ENCODE data around the gene MCOLN1. TPM values are rescaled to one million over a fixed set of nuclear protein-coding genes. Genes with fewer than 3 reads are reported as not detected.

MCOLN1 gene
- total and polyA plus RNA-seq, 3 experiments from 2014 or later = 11.6 to 19.6 (median 19.4) TPM

- no peaks in the 10 kb centered on the region for H3K27me3 ChIP-seq (ENCODE audit: insufficient read depth, low read length, poor library complexity, severe bottlenecking)
- H3K9me3 ChIP-seq (ENCODE audit: low read length) = no peaks in the 10 kb centered on the region
- POLR2A ChIA-PET = no interaction called here
- peaks cover 0 to 49% (median 6%) of the 10 kb centered on the region in 3 donors for H3K36me3 Mint-ChIP-seq
- no peak overlapping the region for H3K4me3 Mint-ChIP-seq
- CTCF ChIA-PET = no interaction called here
- H3K4me1 Mint-ChIP-seq = peaks cover 4 to 9% (median 7%) of the 10 kb centered on the region in 3 donors
- H3K36me3 ChIP-seq (ENCODE audit: insufficient read depth, low read length) = peaks cover 17% of the 10 kb centered on the region
- no peaks in the 10 kb centered on the region for H3K4me1 ChIP-seq (ENCODE audit: insufficient read depth, low read length)
- H3K9me3 Mint-ChIP-seq = no peaks in the 10 kb centered on the region
- peaks cover 0 to 3% of the 10 kb centered on the region in 2 donors for H3K27me3 Mint-ChIP-seq
- H3K27ac ChIP-seq (ENCODE audit: low read depth, low read length) = no peak overlapping the region
- no peak for DNase-seq
- no peak overlapping the region for H3K4me3 ChIP-seq (ENCODE audit: low read length)
- H3K27ac Mint-ChIP-seq = peak overlapping the region in 1 of 8 donors; percentile 62
Observed at GRCh38 chr19:7544626-7545025, 22.2 kb downstream of the MCOLN1 start.

DNA sequence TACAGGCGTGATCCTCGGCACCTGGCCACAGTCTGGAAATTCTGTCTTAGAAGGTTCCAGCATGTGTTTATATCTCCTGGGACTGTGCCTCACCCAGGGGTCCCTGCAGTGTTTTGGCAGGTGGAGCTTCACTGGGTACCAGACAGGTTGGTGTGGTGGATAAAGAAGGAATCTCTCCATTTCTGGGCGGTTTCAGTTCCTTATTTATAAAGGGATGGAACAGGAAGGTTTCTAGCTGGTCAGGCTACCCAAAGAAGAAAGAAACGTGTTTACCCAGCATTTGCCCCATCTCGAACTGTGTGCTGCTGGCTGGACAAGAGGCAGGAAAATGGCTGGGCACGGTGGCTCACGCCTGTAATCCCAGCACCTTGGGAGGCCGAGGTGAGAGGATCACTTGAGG is 22.9 kb downstream of the MCOLN1 start:
- Histone ChIP-seq H3K4me3 (ENCODE audit: low read length) (no peak overlapping the region), H3K27me3 (ENCODE audit: insufficient read depth, low read length, poor library complexity, severe bottlenecking) (no peaks in the 10 kb centered on the region), H3K4me1 (ENCODE audit: insufficient read depth, low read length) (no peaks in the 10 kb centered on the region), H3K9me3 (ENCODE audit: low read length) (no peaks in the 10 kb centered on the region), H3K36me3 (ENCODE audit: insufficient read depth, low read length) (peaks cover 17% of the 10 kb centered on the region), H3K27ac (ENCODE audit: low read depth, low read length) (no peak overlapping the region)
- POLR2A ChIA-PET = no interaction called here
- H3K4me3 Mint-ChIP-seq = no peak overlapping the region
- peaks cover 4 to 9% (median 7%) of the 10 kb centered on the region in 3 donors for H3K4me1 Mint-ChIP-seq
- H3K27ac Mint-ChIP-seq = peak overlapping the region in 1 of 8 donors; percentile 62
- peaks cover 0 to 48% (median 4%) of the 10 kb centered on the region in 3 donors for H3K36me3 Mint-ChIP-seq
- peaks cover 0 to 3% of the 10 kb centered on the region in 2 donors for H3K27me3 Mint-ChIP-seq
- H3K9me3 Mint-ChIP-seq = no peaks in the 10 kb centered on the region
- DNase-seq = no peak
- CTCF ChIA-PET = no interaction called here

DNA sequence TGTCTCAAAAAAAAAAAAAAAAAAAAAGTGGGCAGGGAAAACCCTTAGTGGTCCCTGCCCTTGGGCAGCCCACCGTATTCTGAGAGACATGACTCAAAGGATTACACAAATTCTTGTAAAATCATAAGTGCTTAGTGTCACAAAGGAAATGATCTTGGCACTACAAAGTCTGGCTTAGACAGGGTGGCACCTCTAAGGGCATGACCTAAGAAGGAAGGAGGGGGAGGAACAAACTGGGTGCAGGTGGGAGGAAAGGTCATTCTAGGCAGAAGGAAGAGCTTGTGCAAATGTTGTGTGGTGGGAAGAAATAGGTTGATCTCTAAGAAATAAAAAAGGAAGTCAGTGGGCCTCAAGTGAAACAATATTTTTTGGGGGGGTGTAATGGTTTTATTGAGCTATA is 23.5 kb downstream of the MCOLN1 start:
- Mint-ChIP-seq H3K27ac (peak overlapping the region in 4 of 8 donors; percentile 2 to 91 (median 8)), H3K9me3 (no peaks in the 10 kb centered on the region), H3K36me3 (peaks cover 0 to 49% (median 4%) of the 10 kb centered on the region in 3 donors), H3K4me1 (peaks cover 4 to 9% (median 7%) of the 10 kb centered on the region in 3 donors), H3K27me3 (peaks cover 0 to 2% of the 10 kb centered on the region in 2 donors), H3K4me3 (no peak overlapping the region)
- Histone ChIP-seq H3K27ac (ENCODE audit: low read depth, low read length) (no peak overlapping the region), H3K4me3 (ENCODE audit: low read length) (no peak overlapping the region), H3K36me3 (ENCODE audit: insufficient read depth, low read length) (peaks cover 13% of the 10 kb centered on the region), H3K9me3 (ENCODE audit: low read length) (no peaks in the 10 kb centered on the region), H3K4me1 (ENCODE audit: insufficient read depth, low read length) (no peaks in the 10 kb centered on the region), H3K27me3 (ENCODE audit: insufficient read depth, low read length, poor library complexity, severe bottlenecking) (no peaks in the 10 kb centered on the region)
- POLR2A ChIA-PET = no interaction called here
- CTCF ChIA-PET = no interaction called here
- no peak for DNase-seq

GRCh38 chr19:7547159-7547558 is 24.7 kb downstream of the MCOLN1 start:
- Histone ChIP-seq H3K36me3 (ENCODE audit: insufficient read depth, low read length) (peaks cover 10% of the 10 kb centered on the region), H3K9me3 (ENCODE audit: low read length) (no peaks in the 10 kb centered on the region), H3K4me3 (ENCODE audit: low read length) (no peak overlapping the region), H3K27me3 (ENCODE audit: insufficient read depth, low read length, poor library complexity, severe bottlenecking) (no peaks in the 10 kb centered on the region), H3K4me1 (ENCODE audit: insufficient read depth, low read length) (no peaks in the 10 kb centered on the region), H3K27ac (ENCODE audit: low read depth, low read length) (no peak overlapping the region)
- CTCF ChIA-PET = interaction anchor here (1.7 kb wide), 1 partner anchor 21 kb away, joined by 5 read pairs; no protein-coding TSS in a partner anchor
- POLR2A ChIA-PET = interaction anchor here (0.6 kb wide), 1 partner anchor 120 kb away, joined by 6 read pairs; no protein-coding TSS in a partner anchor
- Mint-ChIP-seq H3K9me3 (no peaks in the 10 kb centered on the region), H3K4me3 (no peak overlapping the region), H3K27me3 (peaks cover 0 to 2% of the 10 kb centered on the region in 2 donors), H3K4me1 (peaks cover 4 to 13% (median 7%) of the 10 kb centered on the region in 3 donors), H3K27ac (peak overlapping the region in 4 of 8 donors; percentile 29 to 90 (median 68)), H3K36me3 (peaks cover 0 to 46% (median 2%) of the 10 kb centered on the region in 3 donors)
- no peak for DNase-seq

DNA sequence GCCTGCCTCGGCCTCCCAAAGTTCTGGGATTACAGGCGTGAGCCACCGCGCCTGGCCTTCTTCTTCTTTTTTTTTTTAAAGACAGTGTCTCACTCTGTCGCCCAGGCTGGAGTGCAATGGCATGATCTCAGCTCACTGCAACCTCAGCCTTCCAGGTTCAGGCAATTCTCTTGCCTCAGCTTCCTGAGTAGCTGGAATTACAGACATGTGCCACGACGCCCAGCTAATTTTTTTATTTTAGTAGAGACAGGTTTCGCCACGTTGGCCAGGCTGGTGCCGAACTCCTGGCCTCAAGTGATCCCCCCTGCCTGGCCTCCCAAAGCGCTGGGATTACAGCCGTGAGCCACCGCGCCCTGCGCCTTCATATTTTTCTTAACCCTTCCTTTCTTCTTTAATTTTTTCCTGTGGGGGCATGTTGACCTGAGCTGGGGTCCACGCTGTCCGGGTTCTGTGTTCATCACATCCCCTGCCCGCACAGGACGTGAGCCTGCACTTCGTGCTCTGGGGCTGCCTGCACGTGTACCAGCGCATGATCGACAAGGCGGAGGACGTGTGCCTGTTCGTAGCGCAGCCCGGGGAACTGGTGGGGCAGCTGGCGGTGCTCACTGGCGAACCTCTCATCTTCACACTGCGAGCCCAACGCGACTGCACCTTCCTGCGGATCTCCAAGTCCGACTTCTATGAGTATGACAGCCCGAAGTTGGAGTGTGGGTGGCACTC is 27.2 kb downstream of the MCOLN1 start:
- DNase-seq = no peak
- Mint-ChIP-seq H3K9me3 (no peaks in the 10 kb centered on the region), H3K27me3 (no peaks in the 10 kb centered on the region), H3K27ac (peak overlapping the region in 1 of 8 donors; percentile 52), H3K4me3 (no peak overlapping the region), H3K36me3 (peaks cover 2 to 41% (median 3%) of the 10 kb centered on the region in 3 donors), H3K4me1 (peaks cover 4 to 13% (median 8%) of the 10 kb centered on the region in 3 donors)
- ChIA-PET POLR2A (no interaction called here), CTCF (no interaction called here)
- Histone ChIP-seq H3K9me3 (ENCODE audit: low read length) (no peaks in the 10 kb centered on the region), H3K4me1 (ENCODE audit: insufficient read depth, low read length) (no peaks in the 10 kb centered on the region), H3K4me3 (ENCODE audit: low read length) (no peak overlapping the region), H3K27me3 (ENCODE audit: insufficient read depth, low read length, poor library complexity, severe bottlenecking) (no peaks in the 10 kb centered on the region), H3K36me3 (ENCODE audit: insufficient read depth, low read length) (no peaks in the 10 kb centered on the region), H3K27ac (ENCODE audit: low read depth, low read length) (no peak overlapping the region)

GRCh38 chr19:7550169-7550770 is 27.8 kb downstream of the MCOLN1 start:
- ChIA-PET POLR2A (no interaction called here), CTCF (interaction anchor here (0.6 kb wide), 1 partner anchor 410 kb away, joined by 4 read pairs; no protein-coding TSS in a partner anchor)
- Mint-ChIP-seq H3K36me3 (peaks cover 2 to 39% (median 3%) of the 10 kb centered on the region in 3 donors), H3K4me3 (no peak overlapping the region), H3K9me3 (no peaks in the 10 kb centered on the region), H3K27ac (no peak overlapping the region), H3K27me3 (no peaks in the 10 kb centered on the region), H3K4me1 (peaks cover 4 to 13% (median 8%) of the 10 kb centered on the region in 3 donors)
- no peak overlapping the region for H3K27ac ChIP-seq (ENCODE audit: low read depth, low read length)
- no peak for DNase-seq
- H3K9me3 ChIP-seq (ENCODE audit: low read length) = no peaks in the 10 kb centered on the region
- no peak overlapping the region for H3K4me3 ChIP-seq (ENCODE audit: low read length)
- no peaks in the 10 kb centered on the region for H3K36me3 ChIP-seq (ENCODE audit: insufficient read depth, low read length)
- H3K4me1 ChIP-seq (ENCODE audit: insufficient read depth, low read length) = no peaks in the 10 kb centered on the region
- no peaks in the 10 kb centered on the region for H3K27me3 ChIP-seq (ENCODE audit: insufficient read depth, low read length, poor library complexity, severe bottlenecking)

DNA sequence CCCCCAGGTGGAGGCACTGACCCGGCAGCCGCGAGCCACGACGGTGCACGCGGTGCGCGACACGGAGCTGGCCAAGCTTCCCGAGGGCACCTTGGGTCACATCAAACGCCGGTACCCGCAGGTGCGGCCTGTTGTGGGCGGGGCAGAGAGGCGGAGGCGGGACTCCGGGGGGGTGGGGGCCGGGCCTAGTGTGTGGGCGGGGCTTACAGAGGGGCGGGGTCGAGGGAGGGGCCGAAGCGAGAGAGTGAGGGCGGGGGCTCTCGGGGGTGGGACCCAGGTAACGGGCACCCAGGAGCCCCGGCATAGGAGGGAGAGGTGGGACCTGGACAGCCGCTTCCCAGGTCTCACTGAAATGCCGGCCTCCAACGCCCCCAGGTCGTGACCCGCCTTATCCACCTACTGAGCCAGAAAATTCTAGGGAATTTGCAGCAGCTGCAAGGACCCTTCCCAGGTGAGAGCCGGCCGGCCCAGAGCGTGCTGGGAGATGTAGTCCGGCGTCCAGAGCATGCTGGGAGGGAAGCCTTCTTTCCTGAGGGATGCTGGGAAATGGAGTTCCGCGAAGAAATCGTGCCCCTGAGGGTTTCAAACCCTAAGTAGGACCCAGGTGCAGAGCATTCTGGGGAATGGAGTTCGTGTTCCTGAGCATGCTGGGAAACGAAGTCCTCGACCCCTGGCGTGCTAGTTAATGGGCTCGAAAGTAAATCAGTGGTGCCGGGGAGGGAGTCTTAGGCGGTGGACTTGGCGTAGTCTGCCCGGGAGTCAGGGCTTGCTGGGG is 28.8 kb downstream of the MCOLN1 start:
- Histone ChIP-seq H3K9me3 (ENCODE audit: low read length) (no peaks in the 10 kb centered on the region), H3K4me3 (ENCODE audit: low read length) (no peak overlapping the region), H3K27me3 (ENCODE audit: insufficient read depth, low read length, poor library complexity, severe bottlenecking) (no peaks in the 10 kb centered on the region), H3K4me1 (ENCODE audit: insufficient read depth, low read length) (no peaks in the 10 kb centered on the region), H3K36me3 (ENCODE audit: insufficient read depth, low read length) (no peaks in the 10 kb centered on the region), H3K27ac (ENCODE audit: low read depth, low read length) (no peak overlapping the region)
- no peaks in the 10 kb centered on the region for H3K27me3 Mint-ChIP-seq
- ChIA-PET CTCF (no interaction called here), POLR2A (no interaction called here)
- H3K27ac Mint-ChIP-seq = peak overlapping the region in 1 of 8 donors; percentile 57
- peaks cover 2 to 42% (median 3%) of the 10 kb centered on the region in 3 donors for H3K36me3 Mint-ChIP-seq
- no peak overlapping the region for H3K4me3 Mint-ChIP-seq
- DNase-seq = peak in 2 of 5 donors; percentile 20 to 40
- H3K4me1 Mint-ChIP-seq = peaks cover 0 to 8% (median 6%) of the 10 kb centered on the region in 3 donors
- no peaks in the 10 kb centered on the region for H3K9me3 Mint-ChIP-seq

All from CD8-positive, alpha-beta memory T cell (primary cell).